GM19372 (cell line): ENCODE data around the gene ZNHIT1.

Experiments
- ATAC-seq: cut with Tn5 transposase; IDR thresholded peaks from one replicate; pipeline ENCODE4 v1.9.1; 2021; ENCODE audit warnings: mild to moderate bottlenecking, low read depth, moderate library complexity; ENCODE audit not compliant: unreplicated experiment

The ZNHIT1 gene

DNA sequence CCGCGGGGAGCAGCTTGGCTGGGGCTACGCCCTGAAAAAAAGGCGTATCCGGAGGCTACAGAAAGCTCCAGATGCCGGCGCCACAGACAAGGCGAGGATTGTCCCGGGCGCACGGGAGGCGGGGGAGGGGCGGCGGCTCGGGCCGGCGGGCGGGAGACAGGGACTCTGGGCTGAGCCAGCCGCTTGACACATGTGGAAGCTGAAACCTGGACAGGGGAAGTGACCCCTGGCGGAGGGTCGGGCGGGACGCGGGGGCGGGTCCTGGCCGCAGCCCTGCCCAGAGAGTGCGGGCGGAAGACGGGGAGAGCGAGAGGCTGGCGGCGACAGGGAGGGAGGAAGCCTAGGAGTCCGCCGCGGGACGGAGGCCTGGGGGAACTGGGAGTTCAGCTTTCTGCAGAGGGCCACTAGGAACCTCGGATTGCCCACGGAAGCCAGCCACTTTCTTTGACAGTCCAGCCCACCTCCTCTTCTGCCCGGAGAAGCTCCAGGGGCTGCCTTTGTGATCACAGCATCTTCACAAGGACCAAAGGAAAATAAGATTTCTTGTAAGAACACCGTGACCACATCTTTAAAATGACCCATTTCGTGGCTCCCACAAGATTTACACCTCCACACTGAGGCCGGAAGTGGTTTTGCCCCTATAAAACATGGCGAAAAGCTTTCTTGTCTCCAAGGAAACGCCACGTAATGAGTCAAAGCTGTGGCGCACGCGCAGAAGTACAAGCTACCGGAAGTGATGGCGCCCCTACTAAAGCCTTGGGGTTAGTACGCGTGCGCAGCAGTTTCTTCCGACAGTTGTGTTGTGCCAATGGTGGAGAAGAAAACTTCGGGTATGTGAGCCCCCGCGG is at the start of gene ZNHIT1, which contains the start of gene PLOD3:
Gene ZNHIT1, plus strand, starts transcription at position 778 of the 848 bp plus-strand sequence. Its CDS starts 31 bp downstream, at position 809.
Gene PLOD3, minus strand, starts transcription at position 194 of the 848 bp plus-strand sequence. CDS start 307 bp downstream, outside the sequence.
- ATAC-seq = peak; percentile 69

DNA sequence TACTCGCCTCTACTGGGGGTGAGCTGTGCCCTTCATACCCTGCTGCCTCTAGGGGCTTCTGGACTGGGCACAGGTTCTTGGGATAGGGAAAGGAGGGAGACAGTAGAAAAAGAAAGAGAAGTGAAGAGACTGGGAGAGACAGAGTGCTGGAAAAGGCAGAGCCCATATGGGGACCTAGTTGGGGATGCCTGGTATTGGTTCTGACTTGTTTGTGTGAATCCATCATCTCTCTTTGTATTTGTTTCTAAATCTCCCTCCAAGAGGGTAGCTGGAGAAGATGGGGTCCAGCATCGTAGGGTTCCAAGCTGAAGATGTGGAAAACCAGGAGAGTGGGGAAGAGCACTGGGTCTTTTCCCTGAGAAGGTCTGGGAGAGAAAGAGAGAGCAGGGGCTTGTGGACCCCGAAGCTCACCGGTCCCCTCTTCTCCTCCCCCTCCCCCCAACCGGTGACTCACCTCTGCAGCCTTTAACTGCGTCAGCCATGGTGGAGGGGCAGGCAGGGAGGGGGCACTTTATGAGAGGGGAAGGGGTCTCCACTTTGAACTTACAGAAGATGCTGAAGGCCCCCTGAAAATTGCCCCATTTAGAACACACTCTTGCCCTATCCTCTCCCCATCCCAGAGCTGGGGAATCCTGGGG is 49.4 kb upstream of the ZNHIT1 start:
- no peak for ATAC-seq

DNA sequence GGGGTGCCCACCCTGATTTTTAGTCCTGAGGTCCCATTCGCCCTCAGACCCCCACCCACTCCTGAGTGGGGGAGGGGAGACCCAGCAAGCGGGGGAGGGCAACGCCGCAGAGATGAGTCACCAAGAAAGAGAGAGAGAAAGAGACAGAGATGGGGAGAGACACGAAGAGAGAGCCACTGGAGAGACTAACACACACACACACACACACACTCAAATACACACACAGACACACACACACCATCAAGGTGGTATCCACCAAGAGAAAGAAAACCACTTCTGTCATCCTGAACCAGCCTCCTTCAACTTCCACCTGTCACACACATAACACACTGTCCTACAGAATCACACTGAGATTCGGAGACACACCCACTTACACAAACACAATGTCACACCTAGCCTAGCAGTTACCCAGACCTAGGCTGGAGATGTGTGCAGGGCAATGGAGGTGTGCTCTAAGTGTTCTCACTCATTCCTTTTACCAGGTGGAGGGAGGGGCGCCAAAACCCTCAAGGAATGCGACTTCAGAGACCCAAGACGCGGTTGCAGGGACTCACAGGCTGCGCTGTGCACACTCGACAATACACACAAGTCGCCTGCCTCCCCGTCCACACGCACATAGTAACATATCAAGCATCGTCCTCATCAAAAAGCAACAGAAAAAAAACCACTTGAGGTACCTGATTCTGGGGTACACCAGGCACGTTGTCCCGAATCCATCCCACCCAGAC is 48.7 kb upstream of the ZNHIT1 start:
- ATAC-seq = no peak

DNA sequence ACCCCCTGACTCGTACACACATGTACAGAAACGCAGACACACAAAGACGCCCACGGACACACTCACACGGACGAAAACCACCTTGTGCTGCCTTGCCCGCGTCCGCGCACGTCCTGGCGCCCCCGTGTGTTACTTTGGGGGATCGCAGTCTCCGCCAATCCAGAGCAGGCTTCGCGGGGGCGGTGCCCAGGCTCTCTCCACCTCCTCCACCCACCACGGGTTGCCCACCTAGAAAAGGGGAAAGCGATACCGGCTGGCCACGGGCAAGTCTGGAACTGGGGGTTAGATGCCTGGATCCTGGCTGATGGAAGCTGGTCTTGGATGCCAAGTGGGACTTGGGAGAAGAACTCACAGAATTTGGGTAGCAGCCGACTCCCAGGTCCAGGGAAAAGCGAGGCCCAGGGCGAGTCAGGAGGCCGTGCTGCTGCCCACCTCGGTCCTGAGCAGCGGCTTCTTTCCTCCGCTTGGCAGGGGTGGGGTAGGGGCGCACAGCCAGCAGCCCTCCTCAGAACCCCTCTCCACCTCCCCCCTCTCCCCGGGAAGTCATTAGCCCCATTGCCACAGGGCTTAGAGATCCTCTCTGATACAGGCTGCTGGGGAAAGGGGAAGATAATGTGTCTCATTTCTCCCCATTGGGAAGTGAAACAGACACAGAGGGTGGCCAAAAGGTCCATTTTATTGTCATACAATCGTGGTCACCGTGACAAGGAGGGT is 48.0 kb upstream of the ZNHIT1 start:
- ATAC-seq = no peak

DNA sequence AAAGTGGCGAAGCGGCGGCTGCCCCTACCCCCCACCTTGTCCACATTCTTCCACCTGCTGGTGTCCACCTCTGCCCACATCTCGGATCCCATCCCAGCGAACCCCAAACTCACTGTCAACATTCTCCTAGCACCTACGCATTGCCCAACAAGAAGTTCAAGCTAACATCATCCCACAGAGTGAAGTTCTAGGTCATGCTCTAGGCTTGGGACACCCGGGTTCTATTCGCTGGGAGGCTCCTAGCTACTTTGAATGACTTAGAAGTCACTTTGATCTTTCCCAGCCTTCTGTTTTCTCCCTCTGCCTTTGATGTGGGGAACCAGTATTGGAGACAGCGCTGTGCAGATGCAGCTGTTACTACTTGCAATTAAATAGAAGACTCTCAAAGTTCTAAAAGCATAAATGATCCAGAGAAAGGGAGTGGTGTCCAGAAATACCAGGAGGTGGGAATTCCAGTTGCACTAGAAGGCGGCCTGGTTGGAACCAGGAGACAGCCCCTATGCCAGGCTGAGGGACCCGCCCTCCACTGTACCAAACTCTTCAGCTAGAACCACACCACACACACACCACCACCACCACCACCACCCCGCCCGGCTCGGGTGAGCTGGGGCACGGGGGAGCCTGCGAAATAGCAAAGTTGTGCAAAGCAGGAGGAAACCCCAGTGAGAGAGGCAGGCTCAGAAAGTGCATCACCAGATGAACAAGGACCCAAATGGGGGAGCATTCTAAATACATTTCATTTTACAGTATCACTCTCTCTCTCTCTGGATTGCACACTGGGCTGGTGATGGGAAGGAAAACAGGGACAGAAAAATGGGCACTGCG is 47.1 kb upstream of the ZNHIT1 start:
- no peak for ATAC-seq

DNA sequence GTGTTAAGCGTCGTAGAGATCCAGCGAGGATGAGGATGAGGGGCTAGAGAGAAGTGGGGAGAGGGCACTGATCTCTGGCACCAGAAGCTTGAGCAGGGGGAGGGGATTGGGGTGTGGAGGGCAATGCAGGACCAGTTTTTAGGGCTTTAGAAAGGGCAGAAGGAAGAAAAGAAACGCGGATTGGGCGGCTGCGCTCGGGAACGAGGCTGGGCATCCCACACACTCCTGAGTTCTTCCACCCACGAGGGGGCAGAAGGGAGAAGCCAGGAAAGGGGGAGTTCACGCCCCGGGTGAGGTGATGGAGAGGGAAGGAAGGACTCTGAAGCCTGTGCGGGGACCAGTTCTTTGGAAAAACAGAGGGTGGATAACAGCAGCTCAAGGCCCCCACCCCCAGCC is 46.5 kb upstream of the ZNHIT1 start:
- ATAC-seq = no peak

DNA sequence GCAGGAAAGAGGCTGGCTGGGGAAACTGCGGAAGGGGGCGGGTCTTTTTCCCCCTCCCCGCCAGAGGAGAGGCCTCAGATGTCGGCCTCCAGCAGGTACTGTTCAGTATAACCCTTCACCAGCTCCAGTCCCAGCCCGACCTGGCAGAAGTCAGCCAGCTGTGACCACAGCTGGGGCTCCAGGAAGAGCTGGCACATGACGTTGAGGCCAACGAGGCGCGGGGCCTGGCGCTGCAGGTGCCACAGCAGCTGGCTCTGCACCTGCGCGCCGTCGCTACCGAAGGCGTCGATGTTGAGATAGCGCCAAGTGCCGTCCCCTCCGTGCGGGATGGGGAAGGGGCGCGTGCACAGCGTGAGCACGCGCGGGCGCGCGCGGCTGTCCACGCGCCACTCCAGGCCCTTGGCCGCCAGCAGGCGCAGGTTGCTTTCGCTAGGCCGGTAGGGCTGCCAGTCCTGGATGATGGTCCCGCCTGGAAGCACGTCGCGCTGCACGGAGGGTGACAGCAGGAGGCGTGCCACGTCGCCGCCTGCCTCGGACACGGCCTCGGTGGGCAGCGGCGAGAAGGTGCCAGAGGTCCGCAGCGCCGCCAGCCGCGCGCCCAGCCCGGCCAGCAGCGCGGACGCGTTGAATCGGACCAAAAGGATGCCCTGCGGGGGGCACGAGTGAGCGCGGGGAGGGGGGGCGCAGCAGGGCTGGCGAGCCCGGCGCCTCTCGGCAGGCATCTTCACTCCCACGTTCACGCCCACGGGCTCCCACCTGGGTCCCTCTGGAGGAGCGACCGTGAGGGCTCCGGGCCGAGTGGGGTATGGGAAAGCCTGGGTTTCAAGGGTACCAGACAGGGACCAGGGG is 45.7 kb upstream of the ZNHIT1 start:
- ATAC-seq = no peak

DNA sequence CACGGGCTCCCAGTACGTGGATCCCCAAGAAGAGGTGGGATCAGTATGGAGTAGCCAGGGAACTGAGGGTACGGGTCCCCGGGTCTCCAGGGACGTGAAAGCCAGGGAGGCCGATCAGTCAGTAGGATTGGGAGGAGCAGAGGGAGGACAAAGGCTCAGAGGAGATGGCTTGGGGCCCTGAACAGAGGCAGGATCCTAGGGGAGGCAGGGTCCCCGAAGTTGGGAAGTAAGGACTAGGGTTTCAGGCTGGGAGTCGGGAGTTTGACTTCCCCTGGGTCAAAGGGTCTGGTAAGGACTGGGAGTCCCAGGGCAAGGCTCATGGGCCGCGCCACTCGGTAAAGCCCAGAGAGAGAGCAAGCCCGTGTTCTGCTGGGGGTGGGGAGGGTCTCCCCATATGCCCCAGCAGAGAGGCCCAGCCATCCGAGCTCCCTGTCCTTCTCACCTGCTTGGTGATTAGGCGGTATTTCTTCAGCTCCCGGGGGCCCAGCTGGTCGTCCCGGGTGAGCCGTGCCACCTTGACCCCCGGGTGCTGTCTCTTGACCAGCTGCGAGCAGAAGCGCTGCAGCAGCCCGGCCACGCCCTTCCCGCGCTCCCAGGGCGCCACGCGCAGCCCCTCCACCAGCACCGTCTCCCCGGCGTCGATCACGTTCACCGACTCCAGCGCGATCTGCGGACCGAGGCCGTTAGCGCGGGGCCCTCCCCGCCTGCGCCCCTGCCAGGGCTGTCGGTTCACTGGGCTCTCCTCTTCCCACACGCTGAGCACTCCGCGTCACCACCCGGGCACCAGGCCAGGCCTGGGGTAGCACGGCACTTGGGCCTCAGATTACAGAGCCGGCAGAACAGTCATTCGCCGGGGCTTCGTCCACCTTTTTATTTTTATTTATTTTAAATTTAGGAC is 44.9 kb upstream of the ZNHIT1 start:
- ATAC-seq = no peak

DNA sequence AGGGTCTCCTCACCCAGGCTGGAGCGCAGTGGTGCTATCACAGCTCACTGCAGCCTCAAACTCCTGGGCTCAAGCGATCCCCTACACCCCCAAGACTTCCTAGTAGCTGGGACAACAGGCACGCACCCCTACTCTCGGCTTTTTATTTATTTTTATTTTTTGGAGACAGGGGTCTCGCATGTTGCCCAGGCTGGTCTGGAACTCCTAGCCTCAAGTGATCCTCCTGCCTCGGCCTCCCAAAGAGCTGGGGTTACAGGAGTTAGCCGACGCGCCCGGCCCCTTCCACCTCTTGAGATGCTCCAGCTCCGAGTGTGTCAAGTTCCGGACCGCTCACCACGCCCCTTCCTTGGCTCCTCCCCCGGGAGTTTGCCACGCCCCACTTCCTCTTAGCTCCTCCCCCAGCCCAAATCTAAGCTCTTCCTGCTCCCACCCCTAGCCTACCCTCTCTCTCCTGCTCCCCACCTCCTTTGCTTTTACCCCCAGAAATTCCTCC is 44.2 kb upstream of the ZNHIT1 start:
- no peak for ATAC-seq

DNA sequence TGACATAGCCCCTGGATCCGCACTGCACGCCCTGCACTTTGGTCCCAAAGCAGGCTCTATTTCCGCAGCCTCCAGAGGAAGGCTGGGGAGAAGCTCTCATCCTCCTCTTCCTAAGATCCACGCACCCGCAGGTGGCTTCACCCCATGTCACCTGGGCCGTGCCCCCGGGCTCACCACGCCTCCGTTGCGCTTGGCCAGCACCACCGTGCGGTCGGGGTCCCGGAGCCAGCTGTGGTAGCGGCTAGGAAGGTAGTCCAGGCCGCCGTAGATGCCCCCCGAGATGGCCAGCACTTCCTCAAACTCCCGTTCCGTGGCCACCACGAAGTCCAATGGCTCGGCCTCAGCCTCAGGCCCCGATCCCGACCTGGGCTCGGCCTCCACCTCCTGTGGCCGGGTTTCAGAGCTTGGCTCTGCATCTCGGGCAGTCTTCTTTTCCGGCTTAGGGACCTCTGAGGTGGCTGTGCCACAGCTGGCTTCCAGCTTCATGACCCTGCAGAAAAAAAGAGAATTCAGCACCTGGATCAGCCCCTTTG is 43.6 kb upstream of the ZNHIT1 start:
- no peak for ATAC-seq

DNA sequence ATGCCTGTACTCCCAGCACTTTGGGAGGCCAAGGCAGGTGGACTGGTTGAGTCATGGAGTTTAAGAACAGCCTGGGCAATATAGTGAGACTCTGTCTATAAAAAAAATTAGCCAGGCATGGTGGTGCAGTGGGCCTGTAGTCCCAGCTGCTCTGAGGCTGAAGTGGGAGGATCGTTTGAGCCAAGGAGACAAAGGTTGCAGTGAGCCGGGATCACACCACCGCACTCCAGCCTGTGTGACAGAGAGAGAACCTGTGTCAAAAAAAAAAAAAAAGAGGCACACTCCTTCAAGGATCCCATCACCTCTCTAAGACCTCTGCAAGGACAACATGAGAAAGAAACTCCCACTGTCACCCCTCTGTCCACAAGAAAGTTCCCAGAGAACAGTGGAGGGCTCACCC is 42.3 kb upstream of the ZNHIT1 start:
- no peak for ATAC-seq

DNA sequence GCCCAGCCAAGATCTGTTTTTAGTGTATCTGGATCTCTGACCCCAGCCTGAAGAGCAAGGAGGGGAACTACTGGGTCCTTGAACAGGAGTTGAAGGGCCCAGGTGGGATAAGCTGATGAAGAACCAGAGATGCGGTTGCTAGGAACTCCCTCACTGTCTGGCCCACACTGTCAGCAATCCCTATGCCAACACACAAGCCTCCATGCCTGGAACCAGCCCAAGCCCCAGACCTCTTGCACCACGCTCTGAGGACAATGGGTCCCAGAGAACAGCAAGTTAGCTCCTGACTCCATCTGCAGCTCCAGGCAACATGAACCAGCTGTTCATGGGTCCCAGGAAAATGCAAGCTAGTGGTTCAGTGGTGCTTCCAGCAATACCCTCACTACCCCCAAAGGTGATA is 40.3 kb upstream of the ZNHIT1 start:
- ATAC-seq = no peak

DNA sequence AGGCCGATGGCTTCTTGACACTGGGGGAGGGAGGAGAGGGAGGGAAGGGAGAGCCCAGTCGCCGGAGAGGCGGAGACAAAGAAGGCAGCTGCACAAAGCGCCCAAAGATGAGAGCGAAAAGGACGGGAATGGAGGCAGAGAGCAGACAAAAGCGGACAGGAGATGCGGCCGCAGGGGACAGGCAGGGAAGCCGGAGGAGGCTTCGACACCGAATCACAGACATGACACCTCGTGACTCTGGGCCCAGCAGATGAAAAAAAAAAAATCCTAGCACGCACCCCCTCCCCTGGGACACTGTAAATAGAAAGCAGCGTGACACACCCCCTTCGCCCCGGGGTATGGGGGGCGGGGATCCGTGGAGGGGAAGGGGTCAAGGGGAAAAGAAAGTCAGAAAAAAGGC is 38.8 kb upstream of the ZNHIT1 start:
- ATAC-seq = no peak

DNA sequence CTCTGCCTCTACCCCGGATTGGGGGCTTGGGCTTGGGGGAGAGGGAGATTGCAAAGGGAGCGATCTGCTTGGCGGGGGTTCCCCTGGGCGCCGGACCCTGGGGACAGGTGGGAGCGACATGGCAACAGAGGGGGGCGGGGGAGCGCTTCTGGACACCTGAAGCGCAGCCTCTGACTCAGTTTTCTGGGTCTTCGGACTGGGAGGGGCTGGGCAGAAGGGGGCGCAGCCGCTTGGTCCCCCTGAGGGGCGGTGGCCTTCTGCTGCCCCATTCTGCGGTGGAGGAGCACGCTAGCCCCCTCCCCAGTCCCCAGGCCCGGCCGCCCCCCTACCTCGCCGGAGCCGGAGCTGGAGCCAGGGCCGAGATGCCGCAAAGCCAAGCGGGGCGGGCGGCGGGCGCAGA is 38.3 kb upstream of the ZNHIT1 start:
- no peak for ATAC-seq

DNA sequence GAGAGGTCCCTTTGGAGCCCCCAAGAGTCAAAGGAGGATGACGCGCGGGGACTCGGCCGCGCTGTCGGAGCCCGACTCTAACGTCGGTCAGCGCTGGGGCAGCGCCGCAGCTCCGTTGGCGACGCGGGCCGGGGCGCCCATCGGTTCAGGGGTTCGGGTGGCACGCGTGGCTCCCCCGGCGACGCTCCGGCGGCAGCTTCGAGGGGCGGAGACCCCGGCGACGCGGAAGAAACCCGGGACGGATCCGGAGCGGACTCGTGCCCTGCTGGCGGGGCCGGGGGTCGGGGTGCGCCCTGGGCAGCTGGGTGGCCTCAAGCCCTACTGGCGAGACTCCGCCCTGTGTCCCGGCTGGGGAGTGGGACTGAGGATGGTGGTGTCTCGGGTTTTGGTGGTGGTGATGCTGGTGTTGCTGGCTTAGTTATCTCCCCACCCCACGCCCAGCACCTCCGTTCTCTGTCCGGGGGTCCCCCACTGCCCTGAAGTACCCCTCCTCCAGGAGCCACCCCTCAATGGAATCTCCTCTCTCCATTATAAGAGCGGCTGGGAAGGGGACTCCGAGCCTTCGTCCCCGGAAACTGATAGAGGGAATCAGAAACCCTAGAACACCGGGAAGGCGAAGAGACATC is 37.7 kb upstream of the ZNHIT1 start, which contains the start of gene NAT16:
Gene NAT16, minus strand, starts transcription at position 164 of the 626 bp plus-strand sequence. CDS start 5,486 bp downstream, outside the sequence.
- no peak for ATAC-seq

DNA sequence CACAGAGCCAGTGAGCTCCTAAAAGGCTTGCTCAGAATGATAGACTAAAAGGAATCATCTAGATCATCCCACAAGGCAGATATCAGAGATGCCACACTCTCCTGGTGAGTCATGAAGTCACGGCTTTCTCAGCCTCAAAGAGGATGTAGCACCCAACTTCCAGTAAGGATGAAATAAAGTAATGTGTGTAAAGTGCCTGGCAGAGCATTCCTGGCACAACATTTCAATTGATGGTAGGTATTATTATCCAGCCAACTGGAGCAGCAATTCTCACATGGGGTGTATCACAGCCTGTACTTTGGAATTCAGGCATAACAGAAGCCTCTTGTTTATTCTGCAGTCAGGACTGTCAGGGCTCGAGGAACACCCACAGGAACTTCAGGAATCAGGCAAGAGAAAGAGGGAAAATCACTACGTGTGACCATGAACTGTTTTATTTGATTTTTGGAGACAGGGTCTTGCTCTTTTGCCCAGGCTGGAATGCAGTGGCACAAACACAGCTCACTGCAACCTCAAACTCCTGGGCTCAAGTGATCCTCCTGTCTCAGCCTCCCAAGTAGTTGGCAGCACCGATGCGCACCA is 32.6 kb upstream of the ZNHIT1 start:
- no peak for ATAC-seq
